H9 (cell line): Measurements from ENCODE around the gene MOB3A. TPM values are rescaled to one million over a fixed set of nuclear protein-coding genes. Genes with fewer than 3 reads are reported as not detected.
A peak's percentile ranks its signal among the peaks of the same experiment; 100 is the strongest.

ENCODE experiments used
- DNase-seq: peaks from one replicate; pipeline ENCODE4 v3.0.0-alpha.2; 2017
- H2AFZ ChIP-seq: one replicate; pipeline ENCODE4 v1.6.1; 2013; ENCODE audit warnings: mild to moderate bottlenecking, low read length, control low read depth, moderate library complexity
- H2AK5ac ChIP-seq: 2 replicates; pipeline ENCODE4 v1.6.1; 2013; ENCODE audit warnings: low read length, control low read depth, mixed read lengths; ENCODE audit not compliant: insufficient read length
- H2BK120ac ChIP-seq: one replicate; pipeline ENCODE4 v1.6.1; 2013; ENCODE audit warnings: low read depth, mild to moderate bottlenecking, low read length, control low read depth, inconsistent platforms; ENCODE audit not compliant: poor library complexity, severe bottlenecking
- H2BK12ac ChIP-seq: 2 replicates; pipeline ENCODE4 v1.6.1; 2013; ENCODE audit warnings: low read length, control low read depth, mixed read lengths, low read depth; ENCODE audit not compliant: insufficient read length
- H2BK15ac ChIP-seq: 2 replicates; pipeline ENCODE4 v1.6.1; 2013; ENCODE audit warnings: low read depth, low read length, control low read depth
- H2BK20ac ChIP-seq: one replicate; pipeline ENCODE4 v1.6.1; 2013; ENCODE audit warnings: low read depth, mild to moderate bottlenecking, low read length, control low read depth, inconsistent platforms; ENCODE audit not compliant: poor library complexity, severe bottlenecking
- H2BK5ac ChIP-seq: 2 replicates; pipeline ENCODE4 v1.6.1; 2013; ENCODE audit warnings: low read length, control low read depth, mixed read lengths; ENCODE audit not compliant: insufficient read length
- H3K14ac ChIP-seq: 2 replicates; pipeline ENCODE4 v1.6.1; 2013; ENCODE audit warnings: low read length, control low read depth; ENCODE audit not compliant: insufficient read depth
- H3K18ac ChIP-seq: 2 replicates; pipeline ENCODE4 v1.6.1; 2013; ENCODE audit warnings: low read depth, mild to moderate bottlenecking, mixed read lengths, low read length, control low read depth; ENCODE audit not compliant: insufficient read length
- H3K23ac ChIP-seq: 2 replicates; pipeline ENCODE4 v1.6.1; 2013; ENCODE audit warnings: low read length, control low read depth, mixed read lengths, low read depth; ENCODE audit not compliant: insufficient read length
- H3K23me2 ChIP-seq: 2 replicates; pipeline ENCODE4 v1.6.1; 2013; ENCODE audit warnings: low read depth, mild to moderate bottlenecking, mixed read lengths, low read length, control low read depth; ENCODE audit not compliant: insufficient read length, poor library complexity, severe bottlenecking
- H3K27ac ChIP-seq: 2 replicates; pipeline ENCODE4 v1.5.1; 2013; ENCODE audit warnings: low read length, control low read depth, mixed read lengths, low read depth; ENCODE audit not compliant: insufficient read length
- H3K27me3 ChIP-seq: 2 replicates; pipeline ENCODE4 v1.6.1; 2013; ENCODE audit warnings: low read length, control low read depth, inconsistent platforms; ENCODE audit not compliant: insufficient read depth
- H3K4ac ChIP-seq: 2 replicates; pipeline ENCODE4 v1.6.1; 2013; ENCODE audit warnings: low read depth, mild to moderate bottlenecking, control low read depth, inconsistent platforms, low read length, moderate library complexity
- H3K4me1 ChIP-seq: 2 replicates; pipeline ENCODE4 v1.6.1; 2013; ENCODE audit warnings: low read length, control low read depth, inconsistent platforms; ENCODE audit not compliant: insufficient read depth
- H3K4me2 ChIP-seq: 2 replicates; pipeline ENCODE4 v1.6.1; 2013; ENCODE audit warnings: low read length, control low read depth, mixed read lengths; ENCODE audit not compliant: insufficient read length, insufficient read depth
- H3K56ac ChIP-seq: 2 replicates; pipeline ENCODE4 v1.6.1; 2013; ENCODE audit warnings: low read depth, mild to moderate bottlenecking, mixed read lengths, low read length, control low read depth; ENCODE audit not compliant: insufficient read length
- H3K79me1 ChIP-seq: 2 replicates; pipeline ENCODE4 v1.6.1; 2013; ENCODE audit warnings: low read depth, mild to moderate bottlenecking, moderate library complexity, low read length, control low read depth, inconsistent platforms; ENCODE audit not compliant: insufficient read depth, poor library complexity, severe bottlenecking
- H3K79me2 ChIP-seq: 2 replicates; pipeline ENCODE4 v1.6.1; 2013; ENCODE audit warnings: low read length, control low read depth, inconsistent platforms; ENCODE audit not compliant: insufficient read depth
- H3K9ac ChIP-seq: 2 replicates; pipeline ENCODE4 v1.6.1; 2013; ENCODE audit warnings: low read length, control low read depth, mixed read lengths; ENCODE audit not compliant: insufficient read length; ENCODE audit errors: extremely low read depth
- H3K9me3 ChIP-seq: one replicate; pipeline ENCODE4 v1.6.1; 2013; ENCODE audit warnings: low read depth, low read length, inconsistent platforms; ENCODE audit not compliant: control insufficient read depth
- H3T11ph ChIP-seq: one replicate; pipeline ENCODE4 v1.6.1; 2013; ENCODE audit warnings: mild to moderate bottlenecking, low read length, control low read depth, inconsistent platforms
- H4K20me1 ChIP-seq: one replicate; pipeline ENCODE4 v1.6.1; 2013; ENCODE audit not compliant: control insufficient read depth, insufficient read length, insufficient read depth
- H4K5ac ChIP-seq: 2 replicates; pipeline ENCODE4 v1.6.1; 2013; ENCODE audit warnings: low read depth, mild to moderate bottlenecking, mixed read lengths, low read length, control low read depth; ENCODE audit not compliant: insufficient read length
- H4K8ac ChIP-seq: replicated peaks from 2 replicates; pipeline ENCODE4 v1.6.1; 2013; ENCODE audit warnings: low read length, control low read depth, mixed read lengths, low read depth; ENCODE audit not compliant: insufficient read length
- H4K91ac ChIP-seq: 2 replicates; pipeline ENCODE4 v1.6.1; 2013; ENCODE audit warnings: low read depth, mild to moderate bottlenecking, moderate library complexity, mixed read lengths, low read length, control low read depth; ENCODE audit not compliant: insufficient read length
- H3K27ac Mint-ChIP-seq, 3 experiments: 2 replicates in 2 of 3; 3 replicates in 1 of 3; pipeline ENCODE4 v1.8.0; 2020 to 2021; ENCODE audit warnings: mixed read lengths in 3 of 3, mild to moderate bottlenecking in 1 of 3, moderate library complexity in 1 of 3
- H3K27me3 Mint-ChIP-seq: 2 replicates; pipeline ENCODE4 v1.8.0; 2021; ENCODE audit warnings: low read depth, mild to moderate bottlenecking, moderate library complexity, mixed read lengths
- H3K36me3 Mint-ChIP-seq, 3 experiments: 2 replicates in 2 of 3; 3 replicates in 1 of 3; pipeline ENCODE4 v1.8.0; 2020 to 2021; ENCODE audit warnings: low read depth in 3 of 3, mixed read lengths in 3 of 3; ENCODE audit not compliant: insufficient read depth in 1 of 3
- H3K4me1 Mint-ChIP-seq, 2 experiments: 2 replicates each; pipeline ENCODE4 v1.8.0; 2020; ENCODE audit warnings: mixed read lengths in 2 of 2
- H3K4me3 Mint-ChIP-seq, 2 experiments: 2 replicates in 1 of 2; 3 replicates in 1 of 2; pipeline ENCODE4 v1.8.0; 2020 to 2021; ENCODE audit warnings: mild to moderate bottlenecking in 2 of 2, mixed read lengths in 2 of 2, moderate library complexity in 1 of 2
- H3K9me3 Mint-ChIP-seq, 2 experiments: 2 replicates in 1 of 2; 3 replicates in 1 of 2; pipeline ENCODE4 v1.8.0; 2020; ENCODE audit warnings: mild to moderate bottlenecking in 2 of 2, mixed read lengths in 2 of 2, moderate library complexity in 1 of 2
- CTCF ChIP-seq: fragments of 200-600 bp; sonication (generic); conservative IDR thresholded peaks from 3 replicates; pipeline ENCODE4 v1.8.0; 2021; ENCODE audit warnings: antibody characterized with exemption, mild to moderate bottlenecking
- WGBS: extraction: QIAGEN DNeasy Blood & Tissue Kit; methylation state at CpG from one replicate; pipeline ENCODE4 v1.1.7; 2013; ENCODE audit warnings: missing lambda C conversion rate, low lambda C conversion rate, mixed read lengths; ENCODE audit not compliant: insufficient read length; ENCODE audit errors: extremely low coverage; 5-methylcytosine and 5-hydroxymethylcytosine counted together
- total RNA-seq: library from RNA; stranded (reverse); gene quantifications from 2 replicates; pipeline ENCODE4 v1.2.1, GENCODE V29; 2021

Gene MOB3A
- total RNA-seq, 1 experiment from 2014 or later: 11.5 TPM

GRCh38 chr19:2037651-2038255 lies 58.4 kb downstream of the MOB3A start:
- Histone ChIP-seq H3K56ac (no peak overlapping the region), H3K4me1 (no peaks in the 10 kb centered on the region; the same call in 1 of the 2 replicates), H3K23ac (no peak overlapping the region), H3K27me3 (no peaks in the 10 kb centered on the region), H2BK12ac (no peak overlapping the region), H4K91ac (no peak overlapping the region), H3K18ac (no peak overlapping the region), H3K27ac (no peak overlapping the region), H3K4me2 (no peak overlapping the region), H2BK120ac (no peak overlapping the region), H3K4ac (no peak overlapping the region), H2AFZ (no peak overlapping the region), H3K14ac (no peak overlapping the region), H3K79me2 (no peaks in the 10 kb centered on the region), H3T11ph (no peak overlapping the region), H4K20me1 (peaks cover 2% of the 10 kb centered on the region), H4K5ac (no peak overlapping the region), H3K9me3 (no peaks in the 10 kb centered on the region), H3K79me1 (peaks cover 4% of the 10 kb centered on the region), H2BK20ac (no peak overlapping the region), H2BK15ac (no peak overlapping the region), H2BK5ac (no peak overlapping the region), H2AK5ac (no peak overlapping the region), H4K8ac (no peak overlapping the region), H3K23me2 (no peaks in the 10 kb centered on the region), H3K9ac (no peak overlapping the region)
- peaks cover 6 to 10% of the 10 kb centered on the region in 2 experiments; a peak in 4 of 5 replicates for H3K9me3 Mint-ChIP-seq
- H3K4me1 Mint-ChIP-seq: peaks cover 5 to 29% of the 10 kb centered on the region in 2 experiments
- no peak for DNase-seq
- H3K27me3 Mint-ChIP-seq: no peaks in the 10 kb centered on the region; the same call in 1 of the 2 replicates
- no peak for TF ChIP-seq CTCF
- H3K4me3 Mint-ChIP-seq: peak overlapping the region in 1 of 2 experiments; percentile 51; a peak in 1 of 5 replicates
- H3K27ac Mint-ChIP-seq: peak overlapping the region in 1 of 3 experiments; percentile 96; a peak in 3 of 7 replicates
- WGBS: no CpG with 5 or more reads among the region's 24 CpGs
- H3K36me3 Mint-ChIP-seq: peaks cover 3 to 20% (median 19%) of the 10 kb centered on the region in 3 experiments; a peak in 6 of 7 replicates
